ENCODE results near the gene ACTR2. TPM values are rescaled to one million over a fixed set of nuclear protein-coding genes. Genes with fewer than 3 reads are reported as not detected.

The ACTR2 gene
- total RNA-seq, 4 donors from 2014 or later: 85.2 to 115 (median 99.1) TPM

DNA sequence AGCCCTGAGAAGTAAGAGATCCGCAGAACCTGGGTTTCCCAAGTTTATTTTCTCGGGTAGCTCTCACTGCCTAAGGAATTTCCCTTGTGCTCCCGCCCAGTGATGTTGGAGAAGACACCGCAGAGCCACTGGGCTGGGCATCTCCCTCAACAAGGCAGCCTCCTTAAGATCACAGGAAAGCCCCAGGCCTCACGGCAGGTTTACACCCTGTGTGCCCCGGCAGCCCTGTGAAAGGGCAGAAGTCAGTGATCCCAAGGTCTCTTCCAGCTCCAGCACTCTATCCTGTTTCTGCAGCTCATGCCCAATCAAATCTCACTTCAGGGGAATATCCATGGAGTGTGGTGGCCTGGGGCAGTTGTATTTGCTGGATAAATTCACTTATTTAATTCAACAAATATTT is 66.5 kb downstream of the ACTR2 start:
- Histone ChIP-seq H3K27ac (replicated peaks in 1 of 4) (no peak overlapping the region), H3K4me1 (peaks cover 4 to 17% (median 11%) of the 10 kb centered on the region in 4 donors), H3K9me3 (no peaks in the 10 kb centered on the region), H3K4me3 (no peak overlapping the region), H3K27me3 (peaks cover 0 to 7% (median 0%) of the 10 kb centered on the region in 4 donors), H3K36me3 (no peaks in the 10 kb centered on the region)
- TF ChIP-seq, protein P1, sequence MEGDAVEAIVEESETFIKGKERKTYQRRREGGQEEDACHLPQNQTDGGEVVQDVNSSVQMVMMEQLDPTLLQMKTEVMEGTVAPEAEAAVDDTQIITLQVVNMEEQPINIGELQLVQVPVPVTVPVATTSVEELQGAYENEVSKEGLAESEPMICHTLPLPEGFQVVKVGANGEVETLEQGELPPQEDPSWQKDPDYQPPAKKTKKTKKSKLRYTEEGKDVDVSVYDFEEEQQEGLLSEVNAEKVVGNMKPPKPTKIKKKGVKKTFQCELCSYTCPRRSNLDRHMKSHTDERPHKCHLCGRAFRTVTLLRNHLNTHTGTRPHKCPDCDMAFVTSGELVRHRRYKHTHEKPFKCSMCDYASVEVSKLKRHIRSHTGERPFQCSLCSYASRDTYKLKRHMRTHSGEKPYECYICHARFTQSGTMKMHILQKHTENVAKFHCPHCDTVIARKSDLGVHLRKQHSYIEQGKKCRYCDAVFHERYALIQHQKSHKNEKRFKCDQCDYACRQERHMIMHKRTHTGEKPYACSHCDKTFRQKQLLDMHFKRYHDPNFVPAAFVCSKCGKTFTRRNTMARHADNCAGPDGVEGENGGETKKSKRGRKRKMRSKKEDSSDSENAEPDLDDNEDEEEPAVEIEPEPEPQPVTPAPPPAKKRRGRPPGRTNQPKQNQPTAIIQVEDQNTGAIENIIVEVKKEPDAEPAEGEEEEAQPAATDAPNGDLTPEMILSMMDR (IDR thresholded peaks at IDR 0.05): no peak
- no peak for TF ChIP-seq POLR2AphosphoS5 (IDR thresholded peaks at IDR 0.05)
- no peak for TF ChIP-seq EP300 (IDR thresholded peaks at IDR 0.05)
- TF ChIP-seq POLR2A (IDR thresholded peaks at IDR 0.05; ENCODE audit: low read depth): no peak
- no peak for DNase-seq (ENCODE audit: extremely low spot score)
- intact Hi-C loops (cut with DNase I): no loop called here
- WGBS: 81% methylated on average over 6 of the region's 6 CpGs

DNA sequence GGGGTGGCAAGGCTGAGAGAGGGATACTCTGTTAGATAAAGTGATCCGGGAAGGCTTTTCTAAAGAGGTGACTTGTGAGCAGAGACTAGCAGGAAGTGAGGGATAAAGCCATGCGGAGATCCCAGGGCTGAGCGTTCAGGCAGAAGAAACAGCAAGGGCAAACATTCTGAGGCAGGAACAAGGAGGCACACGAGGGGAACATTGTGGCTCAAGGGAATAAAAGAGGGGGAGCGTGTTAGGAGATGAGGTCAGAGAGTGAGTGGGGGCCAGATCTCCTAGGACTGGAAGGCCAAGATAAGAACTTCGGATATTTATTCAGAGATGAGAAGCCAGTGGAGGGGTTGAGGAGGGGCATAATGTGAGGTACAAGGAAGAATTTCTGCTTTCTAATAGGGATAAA is 67.1 kb downstream of the ACTR2 start:
- 83% methylated on average over 6 of the region's 6 CpGs for WGBS
- H3K9me3 ChIP-seq: no peaks in the 10 kb centered on the region
- no peaks in the 10 kb centered on the region for H3K36me3 ChIP-seq
- TF ChIP-seq POLR2A (IDR thresholded peaks at IDR 0.05; ENCODE audit: low read depth) (no peak), EP300 (IDR thresholded peaks at IDR 0.05) (no peak), POLR2AphosphoS5 (IDR thresholded peaks at IDR 0.05) (no peak)
- TF ChIP-seq, protein P1 (IDR thresholded peaks at IDR 0.05): no peak
- no peak overlapping the region for H3K27ac ChIP-seq (replicated peaks in 1 of 4)
- H3K4me3 ChIP-seq: no peak overlapping the region
- intact Hi-C loops (cut with DNase I): no loop called here
- peaks cover 0 to 7% (median 0%) of the 10 kb centered on the region in 4 donors for H3K27me3 ChIP-seq
- DNase-seq (ENCODE audit: extremely low spot score): no peak
- H3K4me1 ChIP-seq: peaks cover 7 to 21% (median 15%) of the 10 kb centered on the region in 4 donors

DNA sequence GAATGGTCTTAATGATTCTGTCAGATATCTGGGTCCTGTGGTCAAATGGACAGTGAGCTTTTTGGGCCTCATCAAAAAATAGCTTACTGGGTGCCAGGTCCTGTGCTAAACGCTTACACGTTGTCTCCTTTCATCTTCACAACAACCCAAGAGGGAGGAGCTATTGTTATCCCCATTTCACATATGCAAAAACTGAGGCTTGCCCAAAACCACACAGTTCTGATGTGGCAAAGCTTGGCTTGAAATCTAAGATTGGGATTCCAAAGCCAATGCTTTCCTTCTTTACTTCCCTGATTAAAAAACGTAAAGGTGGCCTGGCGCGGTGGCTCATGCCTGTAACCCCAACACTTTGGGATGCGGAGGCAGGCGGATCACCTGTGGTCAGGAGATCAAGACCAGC is 69.3 kb downstream of the ACTR2 start:
- no peak overlapping the region for H3K4me3 ChIP-seq
- peaks cover 29 to 41% (median 38%) of the 10 kb centered on the region in 4 donors for H3K4me1 ChIP-seq
- intact Hi-C loops (cut with DNase I): no loop called here
- no peak for DNase-seq (ENCODE audit: extremely low spot score)
- 92% methylated on average over 7 of the region's 7 CpGs for WGBS
- no peaks in the 10 kb centered on the region for H3K36me3 ChIP-seq
- no peaks in the 10 kb centered on the region for H3K9me3 ChIP-seq
- TF ChIP-seq, protein P1 (IDR thresholded peaks at IDR 0.05): no peak
- TF ChIP-seq EP300 (IDR thresholded peaks at IDR 0.05): no peak
- TF ChIP-seq POLR2A (IDR thresholded peaks at IDR 0.05; ENCODE audit: low read depth): no peak
- TF ChIP-seq POLR2AphosphoS5 (IDR thresholded peaks at IDR 0.05): no peak
- no peak overlapping the region for H3K27ac ChIP-seq (replicated peaks in 1 of 4)
- peaks cover 0 to 7% (median 0%) of the 10 kb centered on the region in 4 donors for H3K27me3 ChIP-seq

DNA sequence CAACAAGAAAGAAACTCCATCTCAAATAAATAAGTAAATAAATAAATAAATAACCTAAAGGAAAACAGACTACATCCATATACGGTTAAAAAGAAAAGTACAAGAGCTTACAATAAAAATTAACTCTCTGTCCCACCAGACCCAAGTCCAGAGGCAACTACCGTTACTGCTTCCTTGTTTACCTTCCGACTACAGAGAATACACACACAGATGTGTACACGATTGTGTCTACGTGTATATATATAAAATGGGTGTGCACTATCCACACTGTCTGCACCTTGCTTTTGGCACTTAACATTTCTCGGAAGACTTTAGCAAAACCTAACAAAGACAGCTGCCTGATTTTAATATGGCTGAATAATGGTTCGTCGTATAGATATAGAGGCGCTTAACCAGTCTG is 69.9 kb downstream of the ACTR2 start:
- Histone ChIP-seq H3K36me3 (no peaks in the 10 kb centered on the region), H3K4me1 (peaks cover 31 to 41% (median 38%) of the 10 kb centered on the region in 4 donors), H3K27me3 (peaks cover 0 to 7% (median 0%) of the 10 kb centered on the region in 4 donors), H3K9me3 (no peaks in the 10 kb centered on the region), H3K27ac (replicated peaks in 1 of 4) (no peak overlapping the region), H3K4me3 (no peak overlapping the region)
- 94% methylated on average over 9 of the region's 9 CpGs for WGBS
- no peak for DNase-seq (ENCODE audit: extremely low spot score)
- no peak for TF ChIP-seq POLR2A (IDR thresholded peaks at IDR 0.05; ENCODE audit: low read depth)
- TF ChIP-seq POLR2AphosphoS5 (IDR thresholded peaks at IDR 0.05): no peak
- TF ChIP-seq EP300 (IDR thresholded peaks at IDR 0.05): no peak
- TF ChIP-seq, protein P1 (IDR thresholded peaks at IDR 0.05): no peak
- intact Hi-C loops (cut with DNase I): no loop called here

DNA sequence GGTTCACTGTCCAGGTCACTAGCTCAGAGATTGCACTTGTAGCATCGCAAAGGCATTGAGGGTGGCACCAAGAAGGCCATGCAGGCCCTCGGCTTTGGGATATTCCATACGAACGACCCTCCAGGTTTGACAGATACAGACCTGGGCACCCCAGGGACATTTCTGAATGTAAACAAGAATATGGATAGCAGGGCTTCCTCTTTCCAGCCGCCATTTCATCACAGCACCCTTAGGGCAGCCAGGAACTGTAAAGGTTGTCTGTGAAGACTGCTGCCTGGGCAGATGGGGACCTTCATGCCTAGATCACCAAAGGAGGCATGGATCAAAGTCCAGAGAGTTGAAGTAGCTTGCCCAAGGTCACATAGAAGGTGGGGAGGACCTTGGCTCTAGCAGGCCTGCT is 70.5 kb downstream of the ACTR2 start:
- H3K27ac ChIP-seq (replicated peaks in 1 of 4): no peak overlapping the region

More for the DNA sequence above, 70.5 kb downstream of the ACTR2 start:
- no peak for TF ChIP-seq POLR2AphosphoS5 (IDR thresholded peaks at IDR 0.05)
- TF ChIP-seq, protein P1 (IDR thresholded peaks at IDR 0.05): no peak
- no peak for TF ChIP-seq EP300 (IDR thresholded peaks at IDR 0.05)
- TF ChIP-seq POLR2A (IDR thresholded peaks at IDR 0.05; ENCODE audit: low read depth): no peak
- Histone ChIP-seq H3K36me3 (no peaks in the 10 kb centered on the region), H3K4me1 (peaks cover 35 to 39% (median 35%) of the 10 kb centered on the region in 4 donors), H3K27me3 (peaks cover 0 to 5% (median 0%) of the 10 kb centered on the region in 4 donors), H3K4me3 (no peak overlapping the region), H3K9me3 (no peaks in the 10 kb centered on the region)
- no peak for DNase-seq (ENCODE audit: extremely low spot score)
- intact Hi-C loops (cut with DNase I): no loop called here
- WGBS: 94% methylated on average over 5 of the region's 5 CpGs
